Heart right ventricle (tissue), 16 donors: ENCODE data around the gene SLC22A2. TPM values are rescaled to one million over a fixed set of nuclear protein-coding genes. Genes with fewer than 3 reads are reported as not detected.

Experiments used
- ATAC-seq, 8 donors: fragments of 200-7000 bp; cut with Tn5 transposase; one replicate each; pipeline ENCODE4 v1.9.1; 2020; ENCODE audit warnings: mild to moderate bottlenecking in 8 of 8, moderate library complexity in 8 of 8, moderate number of reproducible peaks in 1 of 8
- DNase-seq, 2 donors: peaks; one replicate each; pipeline ENCODE4 v3.0.0-alpha.2; 2020
- H3K27ac ChIP-seq, 10 donors: fragments of 200-600 bp; sonication (generic) in 2 of 10; one replicate each; pipeline versions ENCODE4 v1.5.0 to v1.8.0; 2020 to 2022; ENCODE audit warnings: mild to moderate bottlenecking in 3 of 10
- H3K27me3 ChIP-seq, 7 donors: fragments of 200-600 bp; one replicate each; pipeline ENCODE4 v1.8.0; 2021 to 2022; ENCODE audit warnings: mild to moderate bottlenecking in 2 of 7
- H3K36me3 ChIP-seq, 9 donors: fragments of 200-600 bp; sonication (generic) in 1 of 9; one replicate each; pipeline versions ENCODE4 v1.5.0 to v1.8.0; 2020 to 2022; ENCODE audit warnings: mild to moderate bottlenecking in 2 of 9
- H3K4me1 ChIP-seq, 9 donors: fragments of 200-600 bp; sonication (generic) in 1 of 9; one replicate each; pipeline versions ENCODE4 v1.5.0 to v1.8.0; 2020 to 2022; ENCODE audit warnings: mild to moderate bottlenecking in 4 of 9
- H3K4me3 ChIP-seq, 10 donors: fragments of 200-600 bp; sonication (generic) in 2 of 10; one replicate each; pipeline versions ENCODE4 v1.5.0 to v1.8.0; 2020 to 2022; ENCODE audit warnings: mild to moderate bottlenecking in 7 of 10, moderate library complexity in 2 of 10
- H3K9me3 ChIP-seq, 11 donors: fragments of 200-600 bp in 10 of 11; sonication (generic) in 2 of 11; one replicate each; pipeline versions ENCODE4 v1.5.0 to v1.8.0; 2013 to 2022; ENCODE audit warnings: mild to moderate bottlenecking in 2 of 11, control low read depth in 1 of 11, moderate library complexity in 1 of 11
- WGBS, 2 donors: extraction: QIAGEN DNeasy Blood & Tissue Kit; methylation state at CpG; one replicate each; pipeline ENCODE4 v1.1.7; 2013; ENCODE audit warnings: inconsistent platforms in 1 of 2; 5-methylcytosine and 5-hydroxymethylcytosine counted together
- intact Hi-C, 10 donors: fragments of 100-400 bp; cut with DNase I; formaldehyde crosslinking; loops; one replicate each; pipeline versions ENCODE4 v1.11.1 to v1.14.2; 2022
- polyA plus RNA-seq, 2 donors: library from polyadenylated mRNA; stranded (reverse); fragments of 200-250 nt; gene quantifications; one replicate each; pipeline ENCODE4 v1.2.3, GENCODE V29; 2013
- total RNA-seq, 10 donors: library from RNA; stranded (reverse); fragmentation: NEBNext Ultra II Directional in 3 of 10; extraction: Animal tissue kit (Norgen Biotek cat#: 25700) in 3 of 10; gene quantifications; one replicate each; pipeline versions ENCODE4 v1.2.1 to v1.2.4, GENCODE V29; 2021 to 2023
- TF ChIP-seq, protein P1 (sequence below), 9 donors: fragments of 200-600 bp; sonication (generic) in 2 of 9; IDR thresholded peaks; one replicate each; pipeline versions ENCODE4 v1.5.0 to v1.8.0; 2021 to 2022; ENCODE audit warnings: antibody characterized with exemption in 9 of 9, mild to moderate bottlenecking in 5 of 9, moderate library complexity in 1 of 9
- donor health status: Arrhythmogenic right ventricular cardiomyopathy.
- donor health status: ischemic (EF 13 %, LVEDD 7.1; RV severe dilation, severe dysfunction).
- donor health status: healthy with polysubstance abuse.
- donor health status: DM: no; HTN: yes; CAD: no.
- donor health status: DM: no; HTN: no; CAD: no.
- donor health status: ischemic (EF 25% LVEDD 6.9; RV normal size, moderate dysfunction).
- donor health status: ischemic (EF 25% LVEDD 5.7; RV mildly dilated, moderate dysfunction).
- donor health status: healthy.
- donor health status: DM: yes; HTN: yes; CAD: no.
- donor health status: Ischemic cardiomyopathy.
- donor health status: ischemic (EF 35%, LVEDD 5.7; RV mildly dilated, moderate dysfunction).
- donor health status: nonischemic (EF 11% LVEDD 7.7; RV severe dilation, severe dysfunction).
- donor health status: DM: yes; HTN: yes; CAD: no.
- donor health status: PGD.
- donor health status: ischemic (EF 29% LVEDD 5.4; RV normal size, mild dysfunction).
- donor health status: nonischemic (EF 23%, LVEDD 6.1; RV moderate dilation, normal function).

SLC22A2 gene
- total and polyA plus RNA-seq, 12 donors = not detected

DNA sequence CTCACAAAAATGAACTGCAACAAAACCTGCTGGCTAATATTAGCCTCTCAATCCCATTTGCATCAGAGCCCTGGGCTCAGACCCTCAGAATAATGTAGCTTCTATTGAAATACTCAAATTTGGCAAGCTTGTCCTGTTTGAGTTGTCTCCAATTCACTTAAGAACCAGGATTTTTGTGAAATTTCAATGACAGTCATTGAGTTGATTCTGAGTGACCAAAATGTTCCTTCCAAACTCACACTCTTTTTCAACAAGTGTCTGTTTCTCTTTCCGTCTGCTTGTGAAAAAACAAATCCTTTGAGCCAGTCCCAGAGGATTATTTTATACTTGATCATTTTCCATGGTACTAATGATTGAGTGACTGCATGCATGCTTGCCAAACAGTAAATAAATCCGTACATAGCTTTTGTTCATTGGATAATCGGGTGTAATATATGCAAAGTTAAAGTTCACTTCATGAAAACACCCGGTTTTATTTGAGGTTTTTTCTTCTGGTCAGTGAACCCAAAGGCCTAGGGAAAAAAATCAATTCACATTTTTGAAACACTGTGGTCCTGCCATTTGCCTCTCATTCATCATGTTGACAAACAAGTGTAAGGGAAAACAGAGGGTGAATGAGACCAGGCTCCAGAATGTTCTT is 16.4 kb upstream of the SLC22A2 start:
- WGBS, 2 donors = 78 to 80% methylated on average over 4 of the region's 4 CpGs
- no peaks in the 10 kb centered on the region for H3K27me3 ChIP-seq
- no peaks in the 10 kb centered on the region for H3K36me3 ChIP-seq
- no peaks in the 10 kb centered on the region for H3K4me1 ChIP-seq
- H3K9me3 ChIP-seq = peaks cover 0 to 5% (median 0%) of the 10 kb centered on the region in 11 donors
- TF ChIP-seq, protein P1, sequence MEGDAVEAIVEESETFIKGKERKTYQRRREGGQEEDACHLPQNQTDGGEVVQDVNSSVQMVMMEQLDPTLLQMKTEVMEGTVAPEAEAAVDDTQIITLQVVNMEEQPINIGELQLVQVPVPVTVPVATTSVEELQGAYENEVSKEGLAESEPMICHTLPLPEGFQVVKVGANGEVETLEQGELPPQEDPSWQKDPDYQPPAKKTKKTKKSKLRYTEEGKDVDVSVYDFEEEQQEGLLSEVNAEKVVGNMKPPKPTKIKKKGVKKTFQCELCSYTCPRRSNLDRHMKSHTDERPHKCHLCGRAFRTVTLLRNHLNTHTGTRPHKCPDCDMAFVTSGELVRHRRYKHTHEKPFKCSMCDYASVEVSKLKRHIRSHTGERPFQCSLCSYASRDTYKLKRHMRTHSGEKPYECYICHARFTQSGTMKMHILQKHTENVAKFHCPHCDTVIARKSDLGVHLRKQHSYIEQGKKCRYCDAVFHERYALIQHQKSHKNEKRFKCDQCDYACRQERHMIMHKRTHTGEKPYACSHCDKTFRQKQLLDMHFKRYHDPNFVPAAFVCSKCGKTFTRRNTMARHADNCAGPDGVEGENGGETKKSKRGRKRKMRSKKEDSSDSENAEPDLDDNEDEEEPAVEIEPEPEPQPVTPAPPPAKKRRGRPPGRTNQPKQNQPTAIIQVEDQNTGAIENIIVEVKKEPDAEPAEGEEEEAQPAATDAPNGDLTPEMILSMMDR (IDR thresholded peaks at IDR 0.05) = no peak
- intact Hi-C loops = no loop called here
- no peak for DNase-seq
- no peak overlapping the region for H3K4me3 ChIP-seq
- no peak overlapping the region for H3K27ac ChIP-seq
- no peak for ATAC-seq

DNA sequence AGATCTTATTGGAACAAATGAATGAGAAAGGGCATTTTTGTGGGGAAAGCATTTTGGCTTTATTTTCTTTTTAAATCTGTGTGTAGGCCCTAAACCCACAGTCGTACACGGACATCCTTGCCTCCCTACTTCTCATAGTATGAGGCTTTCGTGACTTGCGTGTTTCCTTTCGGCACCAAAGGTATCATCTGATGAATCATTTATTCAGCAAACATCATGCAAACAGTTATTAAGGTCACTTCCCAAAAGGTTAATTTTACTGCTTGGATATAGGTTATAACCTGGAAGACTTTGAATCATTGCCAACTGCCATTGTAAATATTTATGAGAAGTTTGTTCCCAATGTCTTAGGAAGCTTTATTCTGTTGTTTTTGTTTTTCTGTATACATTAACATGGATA is 15.1 kb upstream of the SLC22A2 start:
- Histone ChIP-seq H3K36me3 (no peaks in the 10 kb centered on the region), H3K9me3 (no peaks in the 10 kb centered on the region), H3K27ac (no peak overlapping the region), H3K4me1 (no peaks in the 10 kb centered on the region), H3K4me3 (no peak overlapping the region), H3K27me3 (no peaks in the 10 kb centered on the region)
- ATAC-seq (no peak), DNase-seq (no peak)
- 72 to 97% methylated on average over 5 of the region's 5 CpGs for WGBS, 2 donors
- TF ChIP-seq, protein P1 (IDR thresholded peaks at IDR 0.05) = no peak
- intact Hi-C loops = no loop called here

DNA sequence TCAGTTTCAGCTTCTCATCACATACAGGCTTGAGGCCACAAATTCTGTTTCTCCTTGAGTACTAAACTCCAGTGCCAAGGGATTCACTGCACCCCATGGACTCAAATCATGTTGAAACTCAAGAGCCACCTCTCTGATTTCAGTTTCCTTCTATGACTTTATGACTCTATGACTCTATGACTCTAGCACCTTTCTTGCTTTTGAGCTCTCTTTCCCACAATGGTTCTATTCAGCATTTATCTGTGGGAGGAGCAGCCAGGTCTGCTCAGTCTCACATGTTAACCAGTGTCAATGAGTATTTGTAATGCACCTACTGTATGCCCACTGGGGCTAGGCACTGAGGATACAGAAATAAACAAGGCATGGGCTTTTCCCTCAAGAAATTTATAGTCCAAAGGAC is 14.6 kb upstream of the SLC22A2 start:
- Histone ChIP-seq H3K27me3 (no peaks in the 10 kb centered on the region), H3K36me3 (no peaks in the 10 kb centered on the region), H3K4me1 (no peaks in the 10 kb centered on the region), H3K27ac (no peak overlapping the region), H3K9me3 (no peaks in the 10 kb centered on the region), H3K4me3 (no peak overlapping the region)
- intact Hi-C loops = no loop called here
- ATAC-seq (no peak), DNase-seq (no peak)
- TF ChIP-seq, protein P1 (IDR thresholded peaks at IDR 0.05) = no peak

DNA sequence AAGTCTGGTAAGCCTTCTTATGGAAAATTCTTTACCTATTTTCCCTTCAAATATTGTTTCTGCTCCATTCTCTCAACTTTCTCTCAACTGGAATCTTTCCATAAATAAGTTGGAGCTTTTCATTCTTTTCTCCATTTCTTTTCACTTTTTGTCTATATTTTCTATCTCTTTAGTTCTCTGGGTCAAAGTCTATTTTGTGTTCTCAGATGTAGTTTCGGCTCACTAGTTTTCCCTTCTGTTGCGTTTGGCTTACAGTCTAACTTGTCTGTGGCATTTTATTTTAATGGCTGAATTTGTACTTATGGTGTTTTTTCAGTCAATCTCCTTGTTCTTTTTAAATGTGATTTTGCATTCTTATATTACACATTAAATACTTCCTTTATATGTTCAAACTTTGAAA is 14.1 kb upstream of the SLC22A2 start:
- Histone ChIP-seq H3K9me3 (no peaks in the 10 kb centered on the region), H3K36me3 (no peaks in the 10 kb centered on the region), H3K27me3 (no peaks in the 10 kb centered on the region), H3K4me1 (no peaks in the 10 kb centered on the region), H3K4me3 (no peak overlapping the region), H3K27ac (no peak overlapping the region)
- WGBS, 2 donors = 93 to 96% methylated on average over 2 of the region's 2 CpGs
- intact Hi-C loops = no loop called here
- DNase-seq (no peak), ATAC-seq (no peak)
- TF ChIP-seq, protein P1 (IDR thresholded peaks at IDR 0.05) = no peak
